Measurements from ENCODE around the gene QRICH1. TPM values are rescaled to one million over a fixed set of nuclear protein-coding genes. Genes with fewer than 3 reads are reported as not detected.

Gene QRICH1
- total RNA-seq, 6 experiments from 2014 or later, result 21.9 to 35.7 (median 31.7) TPM

- intact Hi-C loops (cut with DNase I), result no loop called here
- ATAC-seq (no peak), DNase-seq (peak in 1 of 3 donors; percentile 35)
- Histone ChIP-seq H3K4me3 (no peak overlapping the region), H3K9me3 (no peaks in the 10 kb centered on the region), H3K4me1 (peaks cover 0 to 8% (median 4%) of the 10 kb centered on the region in 4 donors), H3K27me3 (no peaks in the 10 kb centered on the region), H3K36me3 (peaks cover 0 to 53% (median 21%) of the 10 kb centered on the region in 4 donors), H3K27ac (no peak overlapping the region)
- TF ChIP-seq POLR2A (IDR thresholded peaks at IDR 0.05) (no peak), CTCF (IDR thresholded peaks at IDR 0.05) (no peak)
- 14% methylated on average over 2 of the region's 5 CpGs for WGBS (ENCODE audit: insufficient coverage, low coverage, low lambda C conversion rate, missing lambda C conversion rate)
Measured at GRCh38 chr3:49098429-49098828, 4.6 kb upstream of the QRICH1 start.

GRCh38 chr3:49092938-49093852, 676 bp downstream of the QRICH1 start:
- Histone ChIP-seq H3K9me3 (no peaks in the 10 kb centered on the region), H3K27me3 (no peaks in the 10 kb centered on the region), H3K4me3 (peak overlapping the region; percentile 95 to 99 (median 97)), H3K36me3 (peaks cover 0 to 14% (median 3%) of the 10 kb centered on the region in 4 donors), H3K4me1 (peaks cover 0 to 26% (median 13%) of the 10 kb centered on the region in 4 donors), H3K27ac (peak overlapping the region; percentile 90 to 94 (median 91))
- WGBS (ENCODE audit: insufficient coverage, low coverage, low lambda C conversion rate, missing lambda C conversion rate), result under 1% methylated on average over 12 of the region's 86 CpGs
- TF ChIP-seq POLR2A (IDR thresholded peaks at IDR 0.05), result no peak
- TF ChIP-seq CTCF (IDR thresholded peaks at IDR 0.05), result peak in 1 of 4 donors; percentile 3
- DNase-seq, result peak; percentile 80 to 83 (median 80)
- peak; percentile 40 to 60 (median 52) for ATAC-seq
- intact Hi-C loops (cut with DNase I), result no loop called here

GRCh38 chr3:49081429-49081828, 12.4 kb downstream of the QRICH1 start:
- H3K4me1 ChIP-seq, result no peaks in the 10 kb centered on the region
- H3K36me3 ChIP-seq, result peaks cover 0 to 16% (median 6%) of the 10 kb centered on the region in 4 donors
- no peak overlapping the region for H3K27ac ChIP-seq
- H3K4me3 ChIP-seq, result no peak overlapping the region
- WGBS (ENCODE audit: insufficient coverage, low coverage, low lambda C conversion rate, missing lambda C conversion rate), result 95% methylated on average over 4 of the region's 8 CpGs
- intact Hi-C loops (cut with DNase I), result no loop called here
- DNase-seq, result peak in 1 of 3 donors; percentile 7
- TF ChIP-seq POLR2A (IDR thresholded peaks at IDR 0.05), result no peak
- no peak for TF ChIP-seq CTCF (IDR thresholded peaks at IDR 0.05)
- H3K9me3 ChIP-seq, result no peaks in the 10 kb centered on the region
- no peak for ATAC-seq
- no peaks in the 10 kb centered on the region for H3K27me3 ChIP-seq

GRCh38 chr3:49079270-49079669, 14.6 kb downstream of the QRICH1 start:
- no peaks in the 10 kb centered on the region for H3K4me1 ChIP-seq
- no peaks in the 10 kb centered on the region for H3K9me3 ChIP-seq
- ATAC-seq (no peak), DNase-seq (no peak)
- 94% methylated on average over 2 of the region's 2 CpGs for WGBS (ENCODE audit: insufficient coverage, low coverage, low lambda C conversion rate, missing lambda C conversion rate)
- intact Hi-C loops (cut with DNase I), result no loop called here
- no peaks in the 10 kb centered on the region for H3K27me3 ChIP-seq
- H3K4me3 ChIP-seq, result no peak overlapping the region
- TF ChIP-seq POLR2A (IDR thresholded peaks at IDR 0.05), result no peak
- no peak for TF ChIP-seq CTCF (IDR thresholded peaks at IDR 0.05)
- no peak overlapping the region for H3K27ac ChIP-seq
- peaks cover 0 to 37% (median 18%) of the 10 kb centered on the region in 4 donors for H3K36me3 ChIP-seq
